AG04449 (cell line): ENCODE measurements around the gene GPATCH8.

ENCODE experiments used
- CTCF ChIA-PET: fragments of 350-600 bp; formaldehyde crosslinking; extraction: SDS; loops from one replicate; lab custom pipeline; 2021; ENCODE audit warnings: antibody characterized with exemption; lab: Yijun Ruan, JAX
- POLR2A ChIA-PET: fragments of 400-600, 350-600 bp; formaldehyde crosslinking; extraction: SDS; loops from one replicate; lab custom pipeline; 2020; ENCODE audit warnings: antibody characterized with exemption, inconsistent platforms; lab: Yijun Ruan, JAX
- DNase-seq: peaks from one replicate; pipeline ENCODE4 v3.0.0-alpha.2; 2010; ENCODE audit warnings: low read depth, low spot score
- H3K4me3 ChIP-seq: 2 replicates; pipeline ENCODE4 v1.5.1; 2011; ENCODE audit warnings: low read depth, mild to moderate bottlenecking, control low read depth, low read length
- TF ChIP-seq, protein P1 (sequence below): IDR thresholded peaks from one replicate; pipeline ENCODE4 v1.5.1; 2011; ENCODE audit warnings: mild to moderate bottlenecking, moderate library complexity, low read length, control low read depth, inconsistent platforms; ENCODE audit not compliant: insufficient read depth; ENCODE audit errors: missing control alignments

GPATCH8 gene

GRCh38 chr17:44354582-44355561 lies 148.3 kb downstream of the GPATCH8 start:
- TF ChIP-seq, protein P1, sequence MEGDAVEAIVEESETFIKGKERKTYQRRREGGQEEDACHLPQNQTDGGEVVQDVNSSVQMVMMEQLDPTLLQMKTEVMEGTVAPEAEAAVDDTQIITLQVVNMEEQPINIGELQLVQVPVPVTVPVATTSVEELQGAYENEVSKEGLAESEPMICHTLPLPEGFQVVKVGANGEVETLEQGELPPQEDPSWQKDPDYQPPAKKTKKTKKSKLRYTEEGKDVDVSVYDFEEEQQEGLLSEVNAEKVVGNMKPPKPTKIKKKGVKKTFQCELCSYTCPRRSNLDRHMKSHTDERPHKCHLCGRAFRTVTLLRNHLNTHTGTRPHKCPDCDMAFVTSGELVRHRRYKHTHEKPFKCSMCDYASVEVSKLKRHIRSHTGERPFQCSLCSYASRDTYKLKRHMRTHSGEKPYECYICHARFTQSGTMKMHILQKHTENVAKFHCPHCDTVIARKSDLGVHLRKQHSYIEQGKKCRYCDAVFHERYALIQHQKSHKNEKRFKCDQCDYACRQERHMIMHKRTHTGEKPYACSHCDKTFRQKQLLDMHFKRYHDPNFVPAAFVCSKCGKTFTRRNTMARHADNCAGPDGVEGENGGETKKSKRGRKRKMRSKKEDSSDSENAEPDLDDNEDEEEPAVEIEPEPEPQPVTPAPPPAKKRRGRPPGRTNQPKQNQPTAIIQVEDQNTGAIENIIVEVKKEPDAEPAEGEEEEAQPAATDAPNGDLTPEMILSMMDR: peak; percentile 39
- no peak overlapping the region for H3K4me3 ChIP-seq
- DNase-seq: no peak
- CTCF ChIA-PET: interaction anchor here (0.6 to 9.5 kb wide), 12 partner anchors 8 to 203 kb away, joined by 3 to 165 read pairs (median 4); partner anchors contain the start of genes FAM171A2 and GRN
- POLR2A ChIA-PET: no interaction called here

GRCh38 chr17:44353672-44354331 lies 149.4 kb downstream of the GPATCH8 start:
- ChIA-PET POLR2A (no interaction called here), CTCF (interaction anchor here (1.0 to 9.5 kb wide), 14 partner anchors 8 to 410 kb away, joined by 3 to 165 read pairs (median 5); partner anchors contain the start of genes FAM171A2 and GRN)
- no peak for DNase-seq
- TF ChIP-seq, protein P1: no peak
- peak overlapping the region; percentile 8; the same call in 1 of the 2 replicates for H3K4me3 ChIP-seq

- TF ChIP-seq, protein P1: no peak
- no peak for DNase-seq
- no peak overlapping the region for H3K4me3 ChIP-seq
- ChIA-PET POLR2A (no interaction called here), CTCF (interaction anchor here (1.2 to 9.5 kb wide), 11 partner anchors 9 to 409 kb away, joined by 3 to 165 read pairs (median 6); partner anchors contain the start of gene FAM171A2)
Observed at GRCh38 chr17:44352828-44353671, 150.2 kb downstream of the GPATCH8 start.

DNA sequence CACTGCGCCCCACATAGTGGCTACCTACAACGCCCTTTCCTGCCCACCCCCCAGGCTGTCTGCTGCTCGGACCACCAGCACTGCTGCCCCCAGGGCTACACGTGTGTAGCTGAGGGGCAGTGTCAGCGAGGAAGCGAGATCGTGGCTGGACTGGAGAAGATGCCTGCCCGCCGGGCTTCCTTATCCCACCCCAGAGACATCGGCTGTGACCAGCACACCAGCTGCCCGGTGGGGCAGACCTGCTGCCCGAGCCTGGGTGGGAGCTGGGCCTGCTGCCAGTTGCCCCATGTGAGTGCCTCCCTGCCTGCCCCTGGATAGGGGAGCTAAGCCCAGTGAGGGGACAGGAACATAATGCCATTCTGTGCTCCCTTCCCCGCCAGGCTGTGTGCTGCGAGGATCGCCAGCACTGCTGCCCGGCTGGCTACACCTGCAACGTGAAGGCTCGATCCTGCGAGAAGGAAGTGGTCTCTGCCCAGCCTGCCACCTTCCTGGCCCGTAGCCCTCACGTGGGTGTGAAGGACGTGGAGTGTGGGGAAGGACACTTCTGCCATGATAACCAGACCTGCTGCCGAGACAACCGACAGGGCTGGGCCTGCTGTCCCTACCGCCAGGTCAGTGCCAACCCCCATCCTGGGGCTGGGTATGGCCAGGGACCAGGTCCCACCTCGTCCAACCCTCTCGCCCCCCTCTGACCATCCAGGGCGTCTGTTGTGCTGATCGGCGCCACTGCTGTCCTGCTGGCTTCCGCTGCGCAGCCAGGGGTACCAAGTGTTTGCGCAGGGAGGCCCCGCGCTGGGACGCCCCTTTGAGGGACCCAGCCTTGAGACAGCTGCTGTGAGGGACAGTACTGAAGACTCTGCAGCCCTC lies 151.0 kb downstream of the GPATCH8 start:
- no peak for DNase-seq
- ChIA-PET CTCF (interaction anchor here (0.7 to 9.5 kb wide), 14 partner anchors 10 to 408 kb away, joined by 3 to 165 read pairs (median 4); partner anchors contain the start of genes FAM171A2 and TMUB2), POLR2A (no interaction called here)
- TF ChIP-seq, protein P1: no peak
- H3K4me3 ChIP-seq: no peak overlapping the region

- CTCF ChIA-PET: interaction anchor here (0.7 to 9.5 kb wide), 15 partner anchors 10 to 212 kb away, joined by 3 to 165 read pairs (median 4); partner anchors contain the start of genes FAM171A2 and TMUB2
- no peak overlapping the region for H3K4me3 ChIP-seq
- POLR2A ChIA-PET: no interaction called here
- TF ChIP-seq, protein P1: no peak
- no peak for DNase-seq
Observed at GRCh38 chr17:44351464-44351863, 151.7 kb downstream of the GPATCH8 start.
